GDM1 (cell line): ENCODE data around the gene DHX34.
"Not testable (repeated sequence)": the region's sequence is repeated elsewhere in the genome, so short reads cannot be mapped to it uniquely, and the experiment has no call there.

ENCODE experiments used
- DNase-seq: peaks from one replicate; lab custom pipeline; 2025; lab: John Stamatoyannopoulos, UW

Gene DHX34

GRCh38 chr19:47370045-47370611 lies 21.0 kb downstream of the DHX34 start:
- DNase-seq, result no peak

GRCh38 chr19:47371261-47371660 lies 22.1 kb downstream of the DHX34 start:
- no peak for DNase-seq

- DNase-seq, result no peak
Measured at GRCh38 chr19:47372603-47373002, 23.5 kb downstream of the DHX34 start.

GRCh38 chr19:47373246-47374240 lies 24.4 kb downstream of the DHX34 start:
- no peak for DNase-seq

GRCh38 chr19:47374876-47375693 lies 26.0 kb downstream of the DHX34 start:
- DNase-seq, result no peak

- DNase-seq, result no peak
Measured at GRCh38 chr19:47375694-47376588, 26.8 kb downstream of the DHX34 start.

GRCh38 chr19:47376589-47377144 lies 27.6 kb downstream of the DHX34 start:
- no peak for DNase-seq

GRCh38 chr19:47377208-47377701 lies 28.1 kb downstream of the DHX34 start:
- no peak for DNase-seq

GRCh38 chr19:47377801-47378200 lies 28.7 kb downstream of the DHX34 start:
- DNase-seq, result no peak

GRCh38 chr19:47378246-47378645 lies 29.1 kb downstream of the DHX34 start:
- DNase-seq, result no peak

GRCh38 chr19:47379381-47379938 lies 30.3 kb downstream of the DHX34 start:
- no peak for DNase-seq

- DNase-seq, result no peak
Measured at GRCh38 chr19:47380559-47380958, 31.4 kb downstream of the DHX34 start.

GRCh38 chr19:47381121-47381520 lies 32.0 kb downstream of the DHX34 start:
- no peak for DNase-seq

- DNase-seq, result peak; percentile 15
Measured at GRCh38 chr19:47381653-47382279, 32.7 kb downstream of the DHX34 start.

- not testable (repeated sequence) for DNase-seq
Measured at GRCh38 chr19:47383890-47384289, 34.8 kb downstream of the DHX34 start.

- DNase-seq, result not testable (repeated sequence)
Measured at GRCh38 chr19:47384533-47384932, 35.4 kb downstream of the DHX34 start.

GRCh38 chr19:47386582-47386981 lies 37.5 kb downstream of the DHX34 start:
- not testable (repeated sequence) for DNase-seq

- not testable (repeated sequence) for DNase-seq
Measured at GRCh38 chr19:47387623-47388022, 38.5 kb downstream of the DHX34 start.

GRCh38 chr19:47388721-47389120 lies 39.6 kb downstream of the DHX34 start:
- DNase-seq, result not testable (repeated sequence)

GRCh38 chr19:47389150-47389556 lies 40.0 kb downstream of the DHX34 start:
- DNase-seq, result no peak
